HL-60/S4 treated with phorbol 12-myristate 13-acetate at 8.2 ng/mL for 4 days and 3 days (cell line): Measurements from ENCODE around the gene FAM180B.
"Not testable (repeated sequence)": the region's sequence is repeated elsewhere in the genome, so short reads cannot be mapped to it uniquely, and the experiment has no call there.

Source experiments
- in situ Hi-C: fragments of 300-500 bp; cut with MboI; formaldehyde crosslinking; loops from 2 replicates; pipeline ENCODE4 v1.15.0; 2022; ENCODE audit warnings: low sequenced_read_pairs

FAM180B gene

GRCh38 chr11:47593934-47594855 is 7.7 kb downstream of the FAM180B start, which contains the start of gene C1QTNF4:
Gene C1QTNF4 (minus strand): TSS chr11:47594411. CDS start chr11:47590810, 3,601 bp downstream.
- in situ Hi-C loops, result no loop called here

- in situ Hi-C loops, result no loop called here
These were observed 8.6 kb downstream of the FAM180B start for GRCh38 chr11:47595029-47595428.

GRCh38 chr11:47595967-47596366 is 9.5 kb downstream of the FAM180B start:
- in situ Hi-C loops, result no loop called here

- in situ Hi-C loops, result no loop called here
These were observed 13.4 kb downstream of the FAM180B start for GRCh38 chr11:47599902-47600301.

GRCh38 chr11:47603295-47603694 is 16.8 kb downstream of the FAM180B start:
- in situ Hi-C loops, result no loop called here

- in situ Hi-C loops, result no loop called here
These were observed 19.4 kb downstream of the FAM180B start for GRCh38 chr11:47605921-47606320.

GRCh38 chr11:47606731-47607130 is 20.3 kb downstream of the FAM180B start:
- in situ Hi-C loops, result no loop called here

- in situ Hi-C loops, result no loop called here
These were observed 20.9 kb downstream of the FAM180B start for GRCh38 chr11:47607380-47607779.

GRCh38 chr11:47609675-47610074 is 23.2 kb downstream of the FAM180B start:
- in situ Hi-C loops, result no loop called here

- in situ Hi-C loops, result no loop called here
These were observed 24.9 kb downstream of the FAM180B start for GRCh38 chr11:47611348-47611794.

- in situ Hi-C loops, result no loop called here
These were observed 28.8 kb downstream of the FAM180B start for GRCh38 chr11:47615249-47615648.

GRCh38 chr11:47616726-47617416 is 30.4 kb downstream of the FAM180B start:
- in situ Hi-C loops, result no loop called here

GRCh38 chr11:47617417-47617809 is 30.9 kb downstream of the FAM180B start:
- in situ Hi-C loops, result no loop called here

GRCh38 chr11:47620836-47621378 is 34.4 kb downstream of the FAM180B start:
- in situ Hi-C loops, result no loop called here

GRCh38 chr11:47626234-47626633 is 39.8 kb downstream of the FAM180B start:
- in situ Hi-C loops, result no loop called here

GRCh38 chr11:47628026-47628425 is 41.5 kb downstream of the FAM180B start:
- in situ Hi-C loops, result no loop called here

GRCh38 chr11:47631473-47631872 is 45.0 kb downstream of the FAM180B start:
- in situ Hi-C loops, result no loop called here

GRCh38 chr11:47636331-47636730 is 49.9 kb downstream of the FAM180B start:
- in situ Hi-C loops, result not testable (repeated sequence)
